ENCODE measurements around the gene PBX1.

DNA sequence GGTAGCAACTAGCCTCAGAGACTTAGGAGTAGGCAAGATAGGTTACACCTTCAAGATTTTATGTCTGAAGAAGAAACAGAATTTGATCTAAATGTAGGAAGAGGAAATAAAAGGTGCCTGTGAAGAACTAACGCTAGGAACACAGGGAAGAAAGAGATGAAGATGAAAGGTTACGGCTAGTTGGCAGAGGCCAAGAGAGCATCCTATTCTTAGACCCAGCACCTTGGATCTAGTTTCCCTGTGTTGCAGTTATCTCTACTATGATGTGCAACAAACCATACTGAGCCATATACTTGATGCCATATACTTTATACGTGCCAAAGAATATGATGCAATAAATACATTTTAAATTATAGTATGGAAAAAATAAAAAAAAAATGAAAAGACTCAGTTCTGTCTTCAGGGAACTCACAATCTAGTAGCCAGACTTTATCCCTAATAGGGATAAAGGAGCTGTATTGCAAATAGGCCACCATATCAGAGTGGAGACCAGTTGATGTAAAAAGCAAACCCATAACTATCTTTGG is 181.1 kb downstream of the PBX1 start:
- TF ChIP-seq SIN3A (IDR thresholded peaks at IDR 0.05; ENCODE audit: borderline replicate concordance, insufficient read depth, low read length) (no peak), POLR2AphosphoS5 (IDR thresholded peaks at IDR 0.05; ENCODE audit: low read depth, low read length) (no peak), TAF1 (IDR thresholded peaks at IDR 0.05; ENCODE audit: borderline replicate concordance, insufficient read depth, low read length) (no peak)
